ENCODE data around the gene STAT6. TPM values are rescaled to one million over a fixed set of nuclear protein-coding genes. Genes with fewer than 3 reads are reported as not detected.

STAT6 gene
- total and polyA plus RNA-seq, 2 donors (not counting 3 experiments of a cell fraction or from before 2014, with no cell fraction given), result 136 to 147 TPM

DNA sequence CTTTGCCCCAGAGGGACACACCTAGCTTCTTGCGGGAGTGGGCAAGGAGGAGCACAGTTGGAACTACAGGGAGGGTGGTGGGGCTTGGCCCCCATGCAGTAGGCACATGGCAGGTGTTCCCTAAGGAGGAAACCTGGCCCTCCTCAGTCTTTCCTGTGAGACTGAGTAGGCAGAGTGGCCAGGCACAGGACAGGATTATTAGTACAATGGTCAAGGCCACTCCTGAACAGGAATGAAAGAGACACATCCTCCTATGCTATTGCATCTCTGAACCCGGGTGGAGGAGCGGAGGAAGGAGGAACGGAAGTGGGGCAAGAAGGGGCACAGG is 62.1 kb downstream of the STAT6 start:
- intact Hi-C loops (cut with micrococcal nuclease) (no loop called here), dilution Hi-C loops (cut with MboI; ENCODE audit: extremely low pct_ligation_motif_present, low sequenced_read_pairs) (no loop called here)
- H3K4me1 ChIP-seq (ENCODE audit: control insufficient read depth, extremely low read depth, insufficient read depth, low read length), result no peaks in the 10 kb centered on the region
- no peak for FAIRE-seq
- H3K9ac ChIP-seq (replicated peaks; ENCODE audit: extremely low read depth, insufficient read depth, low read length), result no peak overlapping the region
- no peaks in the 10 kb centered on the region for H3K36me3 ChIP-seq (ENCODE audit: control insufficient read depth in 2 of 2, extremely low read depth in 1 of 2, insufficient read depth in 2 of 2, low read length in 2 of 2)
- peaks cover 5 to 9% of the 10 kb centered on the region in 2 experiments for H3K27me3 ChIP-seq (ENCODE audit: control insufficient read depth in 2 of 2, insufficient read depth in 2 of 2, low read length in 2 of 2)
- ChIA-PET CTCF (interaction anchor here (1.0 to 1.9 kb wide), 2 partner anchors 15 to 63 kb away, joined by 3 to 8 read pairs; no protein-coding TSS in a partner anchor), POLR2A (no interaction called here)
- no peaks in the 10 kb centered on the region for H3K79me2 ChIP-seq (ENCODE audit: control insufficient read depth, insufficient read depth, low read length)
- H4K20me1 ChIP-seq (replicated peaks; ENCODE audit: control insufficient read depth, extremely low read depth, insufficient read depth, low read length), result no peaks in the 10 kb centered on the region
- H3K9me3 ChIP-seq (replicated peaks; ENCODE audit: control insufficient read depth, insufficient read depth, low read length), result no peaks in the 10 kb centered on the region
- H3K27ac ChIP-seq (ENCODE audit: insufficient read depth, low read depth, low read length), result no peak overlapping the region
- H3K9me1 ChIP-seq (replicated peaks; ENCODE audit: control insufficient read depth, extremely low read depth, insufficient read depth, low read length), result no peaks in the 10 kb centered on the region
- BruUV-seq (replicated peaks), result no TSS peak
- no peak overlapping the region for H2AFZ ChIP-seq (ENCODE audit: low read depth, low read length)
- H3K4me3 ChIP-seq (replicated peaks in 1 of 3; ENCODE audit: insufficient read depth in 1 of 3, low read depth in 1 of 3, low read length in 3 of 3), result no peak overlapping the region
- H3K4me2 ChIP-seq (ENCODE audit: insufficient read depth, low read length), result no peak overlapping the region
- DNase-seq (ENCODE audit: low read depth, low spot score), result no peak
- no peak for TF ChIP-seq POLR2AphosphoS5 (IDR thresholded peaks at IDR 0.05; ENCODE audit: insufficient read depth, low read depth, low read length)
- no peak for TF ChIP-seq JUN (IDR thresholded peaks at IDR 0.05; ENCODE audit: borderline replicate concordance, insufficient read depth, insufficient read length, low read depth)
- no peak for TF ChIP-seq FOS (IDR thresholded peaks at IDR 0.05; ENCODE audit: borderline replicate concordance, insufficient read depth, low read length)
- no peak for TF ChIP-seq POLR2A (IDR thresholded peaks at IDR 0.05; ENCODE audit: low read depth, low read length)
- TF ChIP-seq, protein P1, sequence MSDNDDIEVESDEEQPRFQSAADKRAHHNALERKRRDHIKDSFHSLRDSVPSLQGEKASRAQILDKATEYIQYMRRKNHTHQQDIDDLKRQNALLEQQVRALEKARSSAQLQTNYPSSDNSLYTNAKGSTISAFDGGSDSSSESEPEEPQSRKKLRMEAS (IDR thresholded peaks at IDR 0.05; ENCODE audit: insufficient read depth, insufficient read length), result no peak
- TF ChIP-seq GATA2 (IDR thresholded peaks at IDR 0.05; ENCODE audit: insufficient read depth, insufficient read length, low read depth, low read length), result no peak
- TF ChIP-seq, protein P2, sequence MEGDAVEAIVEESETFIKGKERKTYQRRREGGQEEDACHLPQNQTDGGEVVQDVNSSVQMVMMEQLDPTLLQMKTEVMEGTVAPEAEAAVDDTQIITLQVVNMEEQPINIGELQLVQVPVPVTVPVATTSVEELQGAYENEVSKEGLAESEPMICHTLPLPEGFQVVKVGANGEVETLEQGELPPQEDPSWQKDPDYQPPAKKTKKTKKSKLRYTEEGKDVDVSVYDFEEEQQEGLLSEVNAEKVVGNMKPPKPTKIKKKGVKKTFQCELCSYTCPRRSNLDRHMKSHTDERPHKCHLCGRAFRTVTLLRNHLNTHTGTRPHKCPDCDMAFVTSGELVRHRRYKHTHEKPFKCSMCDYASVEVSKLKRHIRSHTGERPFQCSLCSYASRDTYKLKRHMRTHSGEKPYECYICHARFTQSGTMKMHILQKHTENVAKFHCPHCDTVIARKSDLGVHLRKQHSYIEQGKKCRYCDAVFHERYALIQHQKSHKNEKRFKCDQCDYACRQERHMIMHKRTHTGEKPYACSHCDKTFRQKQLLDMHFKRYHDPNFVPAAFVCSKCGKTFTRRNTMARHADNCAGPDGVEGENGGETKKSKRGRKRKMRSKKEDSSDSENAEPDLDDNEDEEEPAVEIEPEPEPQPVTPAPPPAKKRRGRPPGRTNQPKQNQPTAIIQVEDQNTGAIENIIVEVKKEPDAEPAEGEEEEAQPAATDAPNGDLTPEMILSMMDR (IDR thresholded peaks at IDR 0.05; ENCODE audit: extremely low read depth in 1 of 2, insufficient read depth in 1 of 2, low read depth in 1 of 2, low read length in 2 of 2), result no peak
- no peak for TF ChIP-seq EZH2 (IDR thresholded peaks at IDR 0.05; ENCODE audit: borderline replicate concordance, low read depth, low read length, severe bottlenecking)

Measured in endothelial cell of umbilical vein (primary cell).